ENCODE results near the gene NRXN3.

DNA sequence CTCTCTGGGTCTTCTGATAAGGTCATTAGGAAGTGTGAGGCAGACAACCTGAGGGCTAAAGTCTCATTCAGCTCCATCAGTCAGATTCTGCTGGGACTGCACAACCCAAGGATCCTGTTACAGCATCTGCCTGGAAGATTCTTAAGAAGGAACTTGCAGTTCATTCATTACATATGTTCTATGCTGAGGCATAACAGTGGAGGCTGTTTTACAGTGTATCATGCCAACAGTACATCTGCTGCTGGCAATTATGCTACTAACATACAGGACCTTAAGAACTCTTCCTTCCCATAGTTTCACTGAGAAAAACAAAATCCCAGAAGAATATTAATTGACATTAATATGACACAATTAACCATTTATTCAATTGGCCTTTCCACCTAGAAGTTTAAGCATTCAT lies 1072.5 kb downstream of the NRXN3 start:
- TF ChIP-seq, protein P1, sequence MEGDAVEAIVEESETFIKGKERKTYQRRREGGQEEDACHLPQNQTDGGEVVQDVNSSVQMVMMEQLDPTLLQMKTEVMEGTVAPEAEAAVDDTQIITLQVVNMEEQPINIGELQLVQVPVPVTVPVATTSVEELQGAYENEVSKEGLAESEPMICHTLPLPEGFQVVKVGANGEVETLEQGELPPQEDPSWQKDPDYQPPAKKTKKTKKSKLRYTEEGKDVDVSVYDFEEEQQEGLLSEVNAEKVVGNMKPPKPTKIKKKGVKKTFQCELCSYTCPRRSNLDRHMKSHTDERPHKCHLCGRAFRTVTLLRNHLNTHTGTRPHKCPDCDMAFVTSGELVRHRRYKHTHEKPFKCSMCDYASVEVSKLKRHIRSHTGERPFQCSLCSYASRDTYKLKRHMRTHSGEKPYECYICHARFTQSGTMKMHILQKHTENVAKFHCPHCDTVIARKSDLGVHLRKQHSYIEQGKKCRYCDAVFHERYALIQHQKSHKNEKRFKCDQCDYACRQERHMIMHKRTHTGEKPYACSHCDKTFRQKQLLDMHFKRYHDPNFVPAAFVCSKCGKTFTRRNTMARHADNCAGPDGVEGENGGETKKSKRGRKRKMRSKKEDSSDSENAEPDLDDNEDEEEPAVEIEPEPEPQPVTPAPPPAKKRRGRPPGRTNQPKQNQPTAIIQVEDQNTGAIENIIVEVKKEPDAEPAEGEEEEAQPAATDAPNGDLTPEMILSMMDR (IDR thresholded peaks at IDR 0.05 in 4 of 5, conservative IDR thresholded peaks at IDR 0.05 in 1 of 5), result no peak
- TF ChIP-seq POLR2A (IDR thresholded peaks at IDR 0.05), result no peak
